Esophagus squamous epithelium (tissue), 5 donors: ENCODE measurements around the gene ANAPC10. TPM values are rescaled to one million over a fixed set of nuclear protein-coding genes. Genes with fewer than 3 reads are reported as not detected.
"Not testable (repeated sequence)": the region's sequence is repeated elsewhere in the genome, so short reads cannot be mapped to it uniquely, and the experiment has no call there.

Source experiments
- DNase-seq: peaks from one replicate; lab custom pipeline; 2025; lab: John Stamatoyannopoulos, UW
- H3K27ac ChIP-seq, 4 donors: fragments of 200-600 bp; sonication (generic); one replicate each; pipeline ENCODE4 v1.5.1; 2016 to 2019; ENCODE audit warnings: mild to moderate bottlenecking in 1 of 4
- H3K27me3 ChIP-seq, 4 donors: fragments of 200-600 bp; sonication (generic); 1 replicate in 3 of 4; 2 replicates in 1 of 4; pipeline versions ENCODE4 v1.5.1 to v1.6.0; 2017 to 2021; ENCODE audit warnings: antibody characterized with exemption in 1 of 4
- H3K36me3 ChIP-seq, 3 donors: fragments of 200-600 bp; sonication (generic); one replicate each; pipeline ENCODE4 v1.5.1; 2016 to 2019
- H3K4me1 ChIP-seq, 3 donors: fragments of 200-600 bp; sonication (generic); one replicate each; pipeline ENCODE4 v1.5.1; 2017 to 2019
- H3K4me3 ChIP-seq, 4 donors: fragments of 200-600 bp; sonication (generic); 1 replicate in 3 of 4; 2 replicates in 1 of 4; pipeline ENCODE4 v1.5.1; 2016 to 2019; ENCODE audit warnings: mild to moderate bottlenecking in 2 of 4, moderate library complexity in 1 of 4
- H3K9me3 ChIP-seq, 3 donors: fragments of 200-600 bp; sonication (generic); one replicate each; pipeline ENCODE4 v1.5.1; 2016 to 2019
- CTCF ChIP-seq, 6 experiments: fragments of 450-650 bp in 4 of 6; fragments of 200-600 bp in 2 of 6; sonication (generic) in 2 of 6; IDR thresholded peaks; one replicate each; pipeline ENCODE4 v1.5.1; 2016 to 2019; ENCODE audit warnings: antibody characterized with exemption in 6 of 6, mild to moderate bottlenecking in 4 of 6, moderate library complexity in 4 of 6
- POLR2A ChIP-seq, 4 donors: fragments of 450-650 bp; IDR thresholded peaks; one replicate each; pipeline ENCODE4 v1.6.1; 2017; ENCODE audit warnings: antibody characterized with exemption in 4 of 4, mild to moderate bottlenecking in 4 of 4, moderate library complexity in 3 of 4
- WGBS, 2 donors: methylation state at CpG; one replicate each; pipeline ENCODE4 v1.1.5; 2018; 5-methylcytosine and 5-hydroxymethylcytosine counted together
- intact Hi-C: fragments of 100-400 bp; cut with DNase I; formaldehyde crosslinking; loops from one replicate; pipeline ENCODE4 v1.15.0; 2022
- total RNA-seq, 4 donors: library from RNA; depleted of rRNA; stranded (reverse); fragments of >200 nt; gene quantifications; one replicate each; pipeline ENCODE4 v1.1.0, GENCODE V29; 2016
- donor health status: DM: yes; HTN: yes; CAD: no.

Gene ANAPC10
- total RNA-seq, 4 donors from 2014 or later, result 13.1 to 21.2 (median 19.5) TPM

DNA sequence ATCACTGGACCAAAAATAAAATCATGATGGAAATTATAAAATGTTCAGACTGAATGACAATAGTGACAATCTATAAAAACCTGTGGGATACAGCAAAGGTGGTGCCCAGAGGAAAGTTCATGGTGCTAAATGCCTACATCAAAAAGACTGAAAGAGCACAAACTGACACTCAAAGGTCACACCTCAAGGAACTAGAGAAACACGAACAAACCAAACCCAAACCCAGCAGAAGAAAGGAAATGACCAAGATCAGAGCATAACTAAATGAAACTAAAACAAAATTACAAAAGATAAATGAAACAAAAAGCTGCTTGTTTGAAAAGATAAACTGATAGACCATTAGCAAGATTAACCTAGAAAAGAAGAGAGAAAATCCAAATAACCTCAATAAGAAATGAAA, 78.7 kb downstream of the ANAPC10 start:
- peaks cover 0 to 11% (median 5%) of the 10 kb centered on the region in 3 donors for H3K9me3 ChIP-seq
- H3K27ac ChIP-seq, result no peak overlapping the region
- intact Hi-C loops, result no loop called here
- no peak overlapping the region for H3K4me3 ChIP-seq
- no peaks in the 10 kb centered on the region for H3K27me3 ChIP-seq
- no peak for DNase-seq
- WGBS, 2 donors, result 29 to 55% methylated on average over 1 of the region's 1 CpG
- peaks cover 0 to 7% (median 0%) of the 10 kb centered on the region in 3 donors for H3K36me3 ChIP-seq
- H3K4me1 ChIP-seq, result no peaks in the 10 kb centered on the region
- no peak for TF ChIP-seq POLR2A (IDR thresholded peaks at IDR 0.05)
- no peak for TF ChIP-seq CTCF (IDR thresholded peaks at IDR 0.05)

GRCh38 chr4:145014365-145014764, 83.6 kb downstream of the ANAPC10 start:
- H3K36me3 ChIP-seq, result peaks cover 0 to 7% (median 0%) of the 10 kb centered on the region in 3 donors
- H3K27me3 ChIP-seq, result no peaks in the 10 kb centered on the region
- intact Hi-C loops, result no loop called here
- no peak for DNase-seq
- no peak overlapping the region for H3K4me3 ChIP-seq
- peaks cover 0 to 5% (median 0%) of the 10 kb centered on the region in 3 donors for H3K4me1 ChIP-seq
- TF ChIP-seq CTCF (IDR thresholded peaks at IDR 0.05), result no peak
- H3K9me3 ChIP-seq, result no peaks in the 10 kb centered on the region
- H3K27ac ChIP-seq, result no peak overlapping the region
- 97% methylated on average over 3 of the region's 4 CpGs; no CpG with 5 or more reads in 1 of the 2 donors for WGBS, 2 donors

GRCh38 chr4:145012841-145013240, 85.2 kb downstream of the ANAPC10 start:
- no peaks in the 10 kb centered on the region for H3K36me3 ChIP-seq
- H3K27me3 ChIP-seq, result no peaks in the 10 kb centered on the region
- intact Hi-C loops, result no loop called here
- peaks cover 0 to 5% (median 0%) of the 10 kb centered on the region in 3 donors for H3K4me1 ChIP-seq
- TF ChIP-seq CTCF (IDR thresholded peaks at IDR 0.05) (no peak), POLR2A (IDR thresholded peaks at IDR 0.05) (no peak)
- no peak overlapping the region for H3K4me3 ChIP-seq
- no peak for DNase-seq
- H3K9me3 ChIP-seq, result no peaks in the 10 kb centered on the region
- H3K27ac ChIP-seq, result no peak overlapping the region

DNA sequence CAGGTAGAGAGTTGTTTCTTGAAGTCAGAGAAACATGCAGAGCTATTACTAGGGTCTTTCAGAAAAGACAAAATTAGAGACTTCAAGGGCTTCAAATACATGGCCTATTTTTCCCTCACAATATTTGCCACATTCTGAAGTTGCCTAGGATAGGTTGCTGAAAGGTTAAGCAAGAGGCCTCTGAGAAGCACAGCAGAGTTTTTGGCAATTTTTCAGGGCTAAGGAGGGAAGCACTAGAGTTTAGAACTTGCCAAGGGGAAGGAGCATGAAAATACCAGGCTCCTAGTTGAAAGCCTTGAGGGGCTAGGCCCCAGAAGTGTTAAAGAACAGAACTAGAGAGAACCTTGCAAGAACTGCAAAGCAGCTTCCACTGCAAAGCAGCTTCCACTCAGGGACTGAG, 86.4 kb downstream of the ANAPC10 start:
- Histone ChIP-seq H3K4me1 (peaks cover 0 to 5% (median 0%) of the 10 kb centered on the region in 3 donors), H3K4me3 (no peak overlapping the region), H3K27me3 (no peaks in the 10 kb centered on the region), H3K9me3 (no peaks in the 10 kb centered on the region), H3K27ac (no peak overlapping the region), H3K36me3 (no peaks in the 10 kb centered on the region)
- intact Hi-C loops, result no loop called here
- no peak for TF ChIP-seq CTCF (IDR thresholded peaks at IDR 0.05)
- no peak for TF ChIP-seq POLR2A (IDR thresholded peaks at IDR 0.05)
- DNase-seq, result no peak

GRCh38 chr4:145010315-145010714, 87.7 kb downstream of the ANAPC10 start:
- H3K36me3 ChIP-seq, H3K27me3 ChIP-seq, H3K4me3 ChIP-seq, H3K27ac ChIP-seq, H3K9me3 ChIP-seq, DNase-seq, H3K4me1 ChIP-seq, intact Hi-C loops: not testable (repeated sequence)
- 95 to 96% methylated on average over 6 of the region's 6 CpGs for WGBS, 2 donors

DNA sequence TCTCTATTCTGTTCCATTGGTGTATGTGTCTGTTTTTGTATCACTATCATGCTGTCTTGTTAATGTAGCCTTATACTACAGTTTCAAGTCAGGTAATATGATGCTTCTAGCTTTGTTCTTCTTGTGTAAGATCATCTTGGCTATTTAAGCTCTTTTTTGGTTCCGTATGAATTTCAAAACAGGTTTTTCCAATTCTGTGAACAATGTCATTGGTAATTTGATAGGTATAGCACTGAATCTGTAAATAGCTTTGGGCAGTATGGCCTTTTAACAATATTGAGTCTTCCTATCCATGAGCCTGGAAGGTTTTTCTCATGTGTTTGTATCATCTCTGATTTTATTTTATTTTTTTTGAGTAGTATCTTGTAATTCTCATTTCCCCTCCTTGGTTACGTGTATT, 94.3 kb downstream of the ANAPC10 start:
- no peaks in the 10 kb centered on the region for H3K36me3 ChIP-seq
- H3K27ac ChIP-seq, result no peak overlapping the region
- DNase-seq, result no peak
- no peak overlapping the region for H3K4me3 ChIP-seq
- no peaks in the 10 kb centered on the region for H3K4me1 ChIP-seq
- 67 to 83% methylated on average over 2 of the region's 2 CpGs for WGBS, 2 donors
- H3K27me3 ChIP-seq, result no peaks in the 10 kb centered on the region
- H3K9me3 ChIP-seq, result peaks cover 0 to 9% (median 0%) of the 10 kb centered on the region in 3 donors
- no peak for TF ChIP-seq POLR2A (IDR thresholded peaks at IDR 0.05)
- TF ChIP-seq CTCF (IDR thresholded peaks at IDR 0.05), result no peak
- intact Hi-C loops, result no loop called here
